ENCODE data around the gene ANKDD1B.
A peak's percentile ranks its signal among the peaks of the same experiment; 100 is the strongest.

ANKDD1B gene

DNA sequence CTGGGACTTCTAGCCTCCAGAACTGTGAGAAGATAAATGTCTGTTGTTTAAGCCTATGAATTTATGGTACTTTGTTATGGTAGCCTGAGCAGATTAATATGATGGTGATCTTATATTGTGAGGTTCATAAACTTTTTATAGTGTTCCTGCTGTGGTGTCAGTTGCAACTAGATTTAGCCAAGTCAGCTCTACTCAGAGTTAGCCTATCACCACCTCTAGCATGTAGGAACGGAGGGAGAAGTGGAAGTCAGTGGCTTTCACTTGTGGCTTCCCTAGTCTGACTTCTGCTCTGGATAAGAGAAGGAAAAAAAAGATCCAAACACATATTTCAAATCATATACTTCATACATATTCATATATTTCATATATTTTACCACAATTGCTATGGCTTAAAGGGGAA is 99.4 kb downstream of the ANKDD1B start:
- no peak for DNase-seq

DNA sequence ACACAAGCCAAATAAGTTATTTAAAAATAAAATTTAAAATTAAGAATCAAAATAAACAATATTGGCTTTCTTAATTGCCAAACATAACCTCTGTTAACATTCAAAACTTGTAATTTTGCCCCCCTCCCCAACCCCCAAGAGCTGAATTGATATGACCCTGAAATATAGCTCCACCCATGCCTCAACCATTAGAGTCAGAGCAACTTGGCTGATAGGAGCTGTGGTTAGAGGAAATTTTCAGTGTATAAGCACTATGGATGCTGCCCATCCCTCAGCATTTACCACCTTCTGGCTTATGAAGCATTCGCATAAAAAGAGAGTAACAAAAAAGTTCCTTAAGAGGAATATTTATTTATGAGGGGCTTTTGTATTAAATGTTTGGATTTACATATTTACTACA is 99.9 kb downstream of the ANKDD1B start:
- no peak for DNase-seq

DNA sequence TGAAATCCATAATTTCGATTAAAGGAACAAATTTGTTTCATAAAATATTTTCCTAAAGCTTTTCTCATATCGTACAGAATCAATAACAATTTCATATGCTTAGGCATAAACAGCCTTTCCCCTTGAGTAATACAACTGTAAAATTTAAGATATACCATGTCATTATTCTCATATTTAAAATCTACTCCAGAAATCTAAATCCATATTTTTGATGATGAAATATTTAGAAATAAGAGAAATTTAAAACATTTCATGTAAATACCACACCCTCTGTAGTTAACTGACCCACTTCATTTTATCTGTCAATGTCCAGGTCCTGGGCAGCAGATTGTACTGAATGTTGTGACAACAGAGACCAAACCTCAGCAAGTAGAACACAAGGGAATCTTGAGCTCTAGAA is 100.8 kb downstream of the ANKDD1B start:
- no peak for DNase-seq

DNA sequence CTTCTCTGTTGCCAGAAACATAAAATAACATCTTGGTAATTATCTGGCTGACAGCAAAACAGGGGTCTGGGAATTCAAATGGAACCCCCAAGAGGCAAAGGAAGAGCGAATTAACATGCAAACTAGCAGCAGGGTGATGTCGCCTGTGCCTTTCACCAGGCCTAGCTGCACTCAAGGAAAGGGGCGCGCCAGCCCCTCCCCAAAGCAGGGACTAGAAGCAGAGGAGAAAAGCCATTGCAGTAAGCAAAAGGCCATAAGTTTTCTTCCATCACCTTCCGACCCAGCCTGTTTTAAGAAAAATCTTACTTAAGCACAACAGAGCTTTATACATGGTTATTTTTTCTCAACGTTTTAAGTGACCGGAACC is 105.4 kb downstream of the ANKDD1B start:
- DNase-seq = no peak

DNA sequence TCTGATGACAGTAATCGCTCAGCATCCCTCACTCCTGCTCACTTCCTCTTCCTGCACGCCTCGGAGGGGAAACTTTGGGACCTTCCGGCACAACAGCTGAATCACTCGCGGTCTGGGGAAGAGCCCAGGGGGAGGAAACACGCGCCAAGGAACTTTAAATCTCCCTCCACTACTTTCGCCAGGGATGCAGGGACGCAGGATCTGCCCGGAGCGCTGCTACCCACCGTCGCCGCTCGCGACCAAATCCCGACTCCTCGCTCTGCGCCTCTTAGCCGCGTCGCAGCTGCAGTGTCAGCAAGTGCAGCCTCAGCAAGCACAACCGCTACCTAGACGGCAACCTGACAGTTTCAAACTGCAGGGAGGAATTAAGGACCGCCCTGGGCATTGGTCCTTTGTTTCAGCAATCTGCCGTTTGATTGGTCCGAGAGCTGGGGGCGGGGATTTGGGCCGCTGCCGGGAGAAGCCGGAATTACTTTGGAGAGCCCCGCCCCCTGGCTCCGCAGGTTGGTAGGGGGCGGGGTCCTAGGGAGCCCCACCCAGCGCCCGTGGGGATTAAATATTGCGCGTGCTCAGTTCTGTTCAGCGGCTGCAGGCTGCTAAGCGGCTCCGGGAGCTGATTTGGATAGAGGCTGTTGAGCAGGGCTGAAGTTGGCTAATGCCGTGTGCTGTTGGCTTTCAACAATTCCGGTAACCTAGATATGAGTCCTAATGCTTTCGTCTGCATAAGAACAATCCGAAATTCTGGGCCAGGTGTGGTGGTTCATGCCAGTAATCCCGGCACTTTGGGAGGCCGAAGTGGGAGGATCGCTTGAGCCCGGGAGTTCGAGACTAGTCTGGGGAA is 106.0 kb downstream of the ANKDD1B start, which contains the start of gene POC5:
Gene POC5 (minus strand): TSS at position 356 of the 841 bp plus-strand sequence. CDS start 4,500 bp downstream, outside the sequence.
- peak; percentile 96 for DNase-seq

DNA sequence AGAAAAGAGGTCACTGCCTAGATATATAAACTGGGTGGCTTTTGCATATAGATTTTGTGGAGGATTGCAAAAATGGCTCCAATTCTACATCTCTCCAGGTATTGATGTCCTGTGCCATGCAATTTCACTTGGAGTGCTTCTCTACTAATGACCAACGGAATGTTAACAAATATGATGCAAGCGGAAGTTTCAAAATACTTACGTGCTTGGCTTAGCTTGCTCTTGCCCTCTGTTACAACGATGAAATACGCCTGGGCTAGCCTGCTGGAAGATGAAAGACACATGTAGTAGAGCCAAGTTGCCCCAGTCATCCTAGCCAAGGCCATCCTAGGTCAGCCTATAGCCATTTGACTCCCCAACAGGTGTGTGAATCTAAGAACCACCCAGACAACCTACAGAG is 109.6 kb downstream of the ANKDD1B start:
- no peak for DNase-seq
